A549 (cell line): ENCODE measurements around the gene GPLD1. TPM values are rescaled to one million over a fixed set of nuclear protein-coding genes. Genes with fewer than 3 reads are reported as not detected.

ENCODE experiments used
- ATAC-seq, 2 experiments: fragments of 200-7000 bp in 1 of 2; fragments of >200 bp in 1 of 2; cut with Nextera tagmentation in 1 of 2; cut with Tn5 transposase in 1 of 2; 3 replicates each; pipeline versions ENCODE4 v1.8.0 to v1.9.1; 2018 to 2020; ENCODE audit warnings: mild to moderate bottlenecking in 1 of 2, moderate library complexity in 1 of 2
- CTCF ChIA-PET: fragments of 300-600 bp; sonication (Branson Sonifier 250); formaldehyde crosslinking; extraction: SDS; loops from one replicate; lab custom pipeline; 2021; ENCODE audit warnings: antibody characterized with exemption, inconsistent platforms; lab: Yijun Ruan, JAX
- POLR2A ChIA-PET: fragments of 350-600 bp; formaldehyde crosslinking; extraction: SDS; loops from one replicate; lab custom pipeline; 2021; ENCODE audit warnings: antibody characterized with exemption, inconsistent platforms; lab: Yijun Ruan, JAX
- DNase-seq, 2 experiments: peaks; one replicate each; pipeline versions ENCODE4 v3.0.0 to v3.0.0-alpha.2; 2011 to 2016; ENCODE audit warnings: low read depth in 1 of 2, low spot score in 1 of 2
- FAIRE-seq: peaks from 2 replicates; lab custom pipeline; 2011; peaks lifted over from hg19 to GRCh38; lab: Jason Lieb, UNC
- H3K27ac ChIP-seq, 2 experiments: fragments of >200 bp; sonication (Bioruptor Twin); formaldehyde crosslinking; 3 replicates each; pipeline ENCODE4 v1.5.1; 2016 to 2017
- H3K4me1 ChIP-seq: fragments of >200 bp; sonication (Bioruptor Twin); formaldehyde crosslinking; 3 replicates; pipeline ENCODE4 v1.6.1; 2016
- H3K4me2 ChIP-seq: fragments of >200 bp; sonication (Bioruptor Twin); formaldehyde crosslinking; 3 replicates; pipeline ENCODE4 v1.6.1; 2016
- H3K4me3 ChIP-seq: fragments of >200 bp; sonication (Bioruptor Twin); formaldehyde crosslinking; 3 replicates; pipeline ENCODE4 v1.5.1; 2016
- H3K9me3 ChIP-seq: fragments of >200 bp; sonication (Bioruptor Twin); formaldehyde crosslinking; 3 replicates; pipeline ENCODE4 v1.6.1; 2016
- ELK1 ChIP-seq: fragments of 150-350 bp; IDR thresholded peaks from 2 replicates; pipeline ENCODE4 v1.6.1; 2014; ENCODE audit warnings: low read depth, mild to moderate bottlenecking, low read length
- FOSB ChIP-seq: fragments of 250-450 bp; sonication (Bioruptor Pico); IDR thresholded peaks from 2 replicates; pipeline ENCODE4 v1.5.0; 2020; ENCODE audit warnings: mild to moderate bottlenecking, moderate library complexity
- FOSL2 ChIP-seq, 2 experiments: fragments of 450-650 bp in 1 of 2; fragments of >200 bp in 1 of 2; sonication (Bioruptor Twin) in 1 of 2; formaldehyde crosslinking; IDR thresholded peaks; 2 replicates each; pipeline versions ENCODE4 v1.5.0 to v1.6.1; 2016 to 2020; ENCODE audit warnings: mild to moderate bottlenecking in 1 of 2, moderate library complexity in 1 of 2
- HEYL ChIP-seq: fragments of 250-450 bp; sonication (Bioruptor Pico); IDR thresholded peaks from 2 replicates; pipeline ENCODE4 v1.8.0; 2021; ENCODE audit warnings: mild to moderate bottlenecking, moderate library complexity
- HMGXB4 ChIP-seq: fragments of 250-450 bp; sonication (Bioruptor Pico); IDR thresholded peaks from 2 replicates; pipeline ENCODE4 v1.5.0; 2021; ENCODE audit warnings: mild to moderate bottlenecking, moderate library complexity, borderline replicate concordance
- MAFK ChIP-seq: fragments of 450-650 bp; IDR thresholded peaks from 2 replicates; pipeline ENCODE4 v1.6.1; 2014; ENCODE audit not compliant: partially characterized antibody
- MAX ChIP-seq: IDR thresholded peaks from 2 replicates; pipeline ENCODE4 v1.6.1; 2012
- PBX3 ChIP-seq: IDR thresholded peaks from 2 replicates; pipeline ENCODE4 v1.6.1; 2012
- POLR2A ChIP-seq: IDR thresholded peaks from 2 replicates; pipeline ENCODE4 v1.6.1; 2012; ENCODE audit warnings: mild to moderate bottlenecking, low read length
- RARB ChIP-seq: fragments of 250-450 bp; sonication (Bioruptor Pico); IDR thresholded peaks from 2 replicates; pipeline ENCODE4 v1.8.0; 2021; ENCODE audit warnings: mild to moderate bottlenecking, moderate library complexity
- RFX5 ChIP-seq: fragments of 450-650 bp; IDR thresholded peaks from 2 replicates; pipeline ENCODE4 v1.7.1; 2014; ENCODE audit warnings: antibody characterized with exemption, mild to moderate bottlenecking, moderate library complexity
- USF2 ChIP-seq: fragments of 450-650 bp; IDR thresholded peaks from 2 replicates; pipeline ENCODE4 v1.6.1; 2014; ENCODE audit warnings: antibody characterized with exemption
- ZC3H11A ChIP-seq: fragments of 450-650 bp; IDR thresholded peaks from 2 replicates; pipeline ENCODE4 v1.6.1; 2014; ENCODE audit warnings: antibody characterized with exemption, mild to moderate bottlenecking
- ZFP36 ChIP-seq: fragments of 450-650 bp; IDR thresholded peaks from 2 replicates; pipeline ENCODE4 v1.6.1; 2014; ENCODE audit warnings: borderline replicate concordance; ENCODE audit not compliant: partially characterized antibody
- ZNF302 ChIP-seq: fragments of 250-450 bp; sonication (Bioruptor Pico); IDR thresholded peaks from 2 replicates; pipeline ENCODE4 v1.9.0; 2021; ENCODE audit warnings: inconsistent platforms, mild to moderate bottlenecking, moderate library complexity
- ZSCAN20 ChIP-seq: fragments of 250-450 bp; sonication (Bioruptor Pico); IDR thresholded peaks from 2 replicates; pipeline ENCODE4 v1.8.0; 2022; ENCODE audit warnings: mild to moderate bottlenecking, moderate library complexity
- WGBS: methylation state at CpG from one replicate; pipeline ENCODE4 v1.1.6; 2017; ENCODE audit errors: missing lambda C conversion rate; 5-methylcytosine and 5-hydroxymethylcytosine counted together
- polyA plus RNA-seq, 4 experiments: library from polyadenylated mRNA; depleted of rRNA in 3 of 4; stranded (reverse); fragments of >200 nt; fragmentation: RNase III in 1 of 4; extraction: RNeasy Plus Mini Kit Qiagen cat#74134 plus additional on column Dnase treatment in 1 of 4; gene quantifications; 2 replicates in 3 of 4; 3 replicates in 1 of 4; pipeline ENCODE4 v1.2.3, GENCODE V29; 2011 to 2017
- TF ChIP-seq, protein P1 (sequence below): fragments of >200 bp; sonication (Bioruptor Twin); formaldehyde crosslinking; IDR thresholded peaks from 3 replicates; pipeline ENCODE4 v1.6.1; 2016
- TF ChIP-seq, protein P2 (sequence below): IDR thresholded peaks from 2 replicates; pipeline ENCODE4 v1.6.1; 2012; ENCODE audit warnings: low read depth, borderline replicate concordance

Gene GPLD1
- polyA plus RNA-seq, 2 of the 4 experiments (the other 2 are of a cell fraction), result 1.3 to 2.6 TPM

DNA sequence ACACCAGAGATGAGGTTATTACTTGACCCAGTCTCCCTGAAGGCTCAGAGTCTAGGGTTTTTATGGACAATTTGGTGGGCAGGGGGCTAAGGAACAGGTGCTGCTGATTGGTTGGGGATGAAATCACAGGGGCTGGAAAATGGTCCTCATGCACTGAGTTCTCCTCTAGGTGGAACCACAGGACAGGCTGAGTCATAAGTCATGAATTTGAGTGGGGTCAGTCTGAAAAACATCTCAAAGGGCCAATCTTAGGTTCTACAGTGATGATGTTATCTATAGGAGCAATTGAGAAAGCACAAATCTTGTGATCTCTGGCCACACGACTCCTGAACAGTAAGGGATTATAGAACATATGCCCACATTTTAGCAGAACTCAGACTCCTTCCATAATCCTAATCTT, 92.6 kb downstream of the GPLD1 start:
- DNase-seq, result no peak
- no peak for TF ChIP-seq MAX
- no peak for TF ChIP-seq PBX3
- no peak for TF ChIP-seq RARB
- Histone ChIP-seq H3K4me2 (no peak overlapping the region), H3K4me3 (no peak overlapping the region), H3K27ac (no peak overlapping the region), H3K4me1 (0 out of 3 replicates have a peak, but pooled peaks cover 4% of the 10 kb centered on the region), H3K9me3 (peaks cover 10% of the 10 kb centered on the region)
- no peak for FAIRE-seq
- CTCF ChIA-PET, result interaction anchor here (1.9 to 2.6 kb wide), 2 partner anchors 37 to 114 kb away, joined by 5 to 13 read pairs; no protein-coding TSS in a partner anchor
- 38% methylated on average over 1 of the region's 1 CpG for WGBS
- POLR2A ChIA-PET, result no interaction called here
- no peak for ATAC-seq

DNA sequence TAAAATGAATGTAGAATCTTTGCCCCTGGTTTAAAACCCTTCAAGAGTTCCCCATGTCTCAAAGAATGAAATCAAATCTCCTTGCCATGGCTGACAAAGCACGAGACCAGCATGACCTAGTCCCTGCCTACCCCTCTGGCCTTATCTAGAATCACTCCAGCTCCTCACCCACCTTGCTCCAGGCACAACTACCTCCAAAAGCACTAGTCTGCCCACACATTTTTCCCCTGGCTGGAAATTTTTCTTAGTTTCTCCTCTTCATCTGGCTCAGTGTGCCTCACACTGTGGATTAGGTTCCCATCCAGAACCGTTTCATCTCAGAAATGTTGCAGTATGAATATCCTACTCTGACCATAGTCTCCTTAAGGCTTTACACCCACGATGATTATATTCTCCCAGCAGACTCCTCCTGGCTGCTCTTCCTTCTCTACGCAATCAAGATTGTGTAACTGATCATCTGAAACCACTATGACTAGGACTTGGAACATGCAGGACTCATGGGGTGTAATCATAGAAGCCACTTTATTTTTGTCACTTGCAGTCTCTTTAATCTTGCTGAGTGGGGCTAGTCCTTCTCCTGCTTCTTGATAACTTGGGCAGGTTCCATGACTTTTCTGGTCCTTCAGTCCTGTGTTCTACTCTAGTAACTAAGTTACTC, 94.5 kb downstream of the GPLD1 start:
- CTCF ChIA-PET, result interaction anchor here (1.1 to 2.6 kb wide), 3 partner anchors 35 to 112 kb away, joined by 3 to 13 read pairs (median 5); no protein-coding TSS in a partner anchor
- peaks cover 10% of the 10 kb centered on the region for H3K9me3 ChIP-seq
- no peak overlapping the region for H3K4me3 ChIP-seq
- no peak overlapping the region for H3K4me2 ChIP-seq
- ATAC-seq (peak in 1 of 2 experiments; percentile 54; a peak in 2 of 6 replicates), FAIRE-seq (no peak), DNase-seq (no peak)
- TF ChIP-seq FOSB (CRISPR knock-in tag), result no peak
- no peak for TF ChIP-seq HEYL (CRISPR knock-in tag)
- TF ChIP-seq RFX5, result no peak
- TF ChIP-seq, protein P1, sequence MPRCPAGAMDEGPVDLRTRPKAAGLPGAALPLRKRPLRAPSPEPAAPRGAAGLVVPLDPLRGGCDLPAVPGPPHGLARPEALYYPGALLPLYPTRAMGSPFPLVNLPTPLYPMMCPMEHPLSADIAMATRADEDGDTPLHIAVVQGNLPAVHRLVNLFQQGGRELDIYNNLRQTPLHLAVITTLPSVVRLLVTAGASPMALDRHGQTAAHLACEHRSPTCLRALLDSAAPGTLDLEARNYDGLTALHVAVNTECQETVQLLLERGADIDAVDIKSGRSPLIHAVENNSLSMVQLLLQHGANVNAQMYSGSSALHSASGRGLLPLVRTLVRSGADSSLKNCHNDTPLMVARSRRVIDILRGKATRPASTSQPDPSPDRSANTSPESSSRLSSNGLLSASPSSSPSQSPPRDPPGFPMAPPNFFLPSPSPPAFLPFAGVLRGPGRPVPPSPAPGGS, result no peak
- no peak for TF ChIP-seq FOSL2 (IDR thresholded peaks at IDR 0.05)
- no peak for TF ChIP-seq FOSL2 (CRISPR knock-in tag; IDR thresholded peaks at IDR 0.05)
- TF ChIP-seq ELK1, result no peak
- TF ChIP-seq ZSCAN20 (CRISPR knock-in tag), result no peak
- TF ChIP-seq, protein P2, sequence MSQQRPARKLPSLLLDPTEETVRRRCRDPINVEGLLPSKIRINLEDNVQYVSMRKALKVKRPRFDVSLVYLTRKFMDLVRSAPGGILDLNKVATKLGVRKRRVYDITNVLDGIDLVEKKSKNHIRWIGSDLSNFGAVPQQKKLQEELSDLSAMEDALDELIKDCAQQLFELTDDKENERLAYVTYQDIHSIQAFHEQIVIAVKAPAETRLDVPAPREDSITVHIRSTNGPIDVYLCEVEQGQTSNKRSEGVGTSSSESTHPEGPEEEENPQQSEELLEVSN, result no peak
- no peak for TF ChIP-seq ZC3H11A
- no peak for TF ChIP-seq USF2
- TF ChIP-seq ZFP36, result no peak
- TF ChIP-seq ZNF302 (CRISPR knock-in tag), result no peak
- TF ChIP-seq MAFK, result no peak
- TF ChIP-seq HMGXB4, result no peak
- TF ChIP-seq POLR2A, result no peak
- WGBS, result 53% methylated on average over 4 of the region's 4 CpGs
- POLR2A ChIA-PET, result no interaction called here
- H3K27ac ChIP-seq, result peak overlapping the region in 1 of 2 experiments; percentile 35; a peak in 1 of 6 replicates
- H3K4me1 ChIP-seq, result 0 out of 3 replicates have a peak, but pooled peaks cover 4% of the 10 kb centered on the region
